ENCODE results near the gene MAPK8. TPM values are rescaled to one million over a fixed set of nuclear protein-coding genes. Genes with fewer than 3 reads are reported as not detected.

Gene MAPK8
- total and polyA plus RNA-seq, 2 of the 4 experiments (the other 2 are of a cell fraction) = 41.5 to 54.7 TPM

DNA sequence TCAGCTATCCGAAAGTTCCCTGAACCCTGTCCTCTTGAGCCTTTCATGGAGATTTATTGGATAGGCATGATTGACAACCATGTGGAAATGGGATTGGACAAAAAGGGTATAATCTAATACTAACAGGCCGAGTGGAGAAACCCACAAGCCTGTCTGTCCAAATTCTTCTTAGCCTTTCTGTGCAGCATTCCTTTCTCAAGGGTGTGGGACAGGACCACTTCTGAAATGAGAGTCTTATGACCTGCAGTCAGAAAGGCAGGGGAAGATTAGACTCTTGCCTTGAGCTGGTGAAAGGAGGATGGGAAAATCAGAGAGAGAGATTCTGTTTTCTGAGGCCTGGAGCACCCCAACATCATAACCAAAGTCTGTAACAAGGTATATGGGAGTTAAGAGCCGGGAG is 85.5 kb downstream of the MAPK8 start:
- Histone ChIP-seq H4K5ac (ENCODE audit: low read depth, low read length) (no peak overlapping the region), H3K27me3 (ENCODE audit: control insufficient read depth, insufficient read depth, low read length) (no peaks in the 10 kb centered on the region), H3K56ac (ENCODE audit: extremely low read depth, insufficient read depth, low read length) (no peak overlapping the region), H3K4ac (ENCODE audit: low read depth, low read length) (peak overlapping the region; percentile 1), H4K8ac (ENCODE audit: low read depth in 2 of 2, low read length in 2 of 2) (no peak overlapping the region), H2BK20ac (ENCODE audit: low read depth, low read length) (peak overlapping the region; percentile 52; the same call in 1 of the 2 replicates), H3K4me3 (ENCODE audit: insufficient read depth, low read depth, low read length) (no peak overlapping the region), H3K14ac (replicated peaks; ENCODE audit: low read depth, low read length) (peak overlapping the region; percentile 46; the same call in 1 of the 2 replicates), H2BK5ac (ENCODE audit: low read depth, low read length, poor library complexity, severe bottlenecking) (no peak overlapping the region), H2AK5ac (ENCODE audit: low read depth, low read length) (peak overlapping the region; percentile 30; the same call in 1 of the 2 replicates), H3K36me3 (ENCODE audit: control insufficient read depth, insufficient read depth, low read length) (no peaks in the 10 kb centered on the region), H3K4me2 (ENCODE audit: low read depth, low read length) (no peak overlapping the region), H3K23ac (ENCODE audit: low read depth, low read length) (no peak overlapping the region), H2BK15ac (ENCODE audit: low read depth, low read length) (peak overlapping the region; percentile 19; the same call in 1 of the 3 replicates), H3K27ac (ENCODE audit: insufficient read depth, low read length) (no peak overlapping the region), H3K9me1 (ENCODE audit: insufficient read depth, low read length) (peaks cover 11% of the 10 kb centered on the region), H3K4me1 (ENCODE audit: control insufficient read depth, insufficient read depth, low read length) (peaks cover 7% of the 10 kb centered on the region), H4K91ac (ENCODE audit: insufficient read depth, low read depth, low read length) (peak overlapping the region; percentile 4; the same call in 1 of the 2 replicates), H4K20me1 (ENCODE audit: insufficient read depth, low read length) (peaks cover 14% of the 10 kb centered on the region; the same call in 1 of the 2 replicates), H3K79me1 (ENCODE audit: low read depth in 1 of 2, low read length in 2 of 2) (peaks cover 13 to 36% of the 10 kb centered on the region in 2 experiments), H2AFZ (replicated peaks; ENCODE audit: low read length, poor library complexity) (no peak overlapping the region), H2BK120ac (ENCODE audit: low read depth, low read length) (peak overlapping the region; percentile 64; the same call in 1 of the 2 replicates), H3K18ac (ENCODE audit: low read depth, low read length) (no peak overlapping the region), H3K9me3 (ENCODE audit: control insufficient read depth, insufficient read depth, low read length) (no peaks in the 10 kb centered on the region), H2AK9ac (replicated peaks; ENCODE audit: low read depth, low read length, poor library complexity) (no peak overlapping the region), H3K9ac (ENCODE audit: low read depth, low read length) (no peak overlapping the region)
- POLR2A ChIA-PET (ENCODE audit: unreplicated experiment) = no interaction called here
- dilution Hi-C loops (cut with HindIII; ENCODE audit: low sequenced_read_pairs, unreplicated experiment) (no loop called here), intact Hi-C loops (cut with micrococcal nuclease) (no loop called here), in situ Hi-C loops (cut with MboI; ENCODE audit: low sequenced_read_pairs) (no loop called here)
- DNase-seq (no peak), ATAC-seq (ENCODE audit: low read depth) (no peak)
- no TSS peak for BruUV-seq (replicated peaks)
- CTCF ChIA-PET = no interaction called here
- TF ChIP-seq BHLHE40 (IDR thresholded peaks at IDR 0.05; ENCODE audit: low read depth, low read length) = no peak
- TF ChIP-seq NFE2L2 (IDR thresholded peaks at IDR 0.05; ENCODE audit: low read depth, low read length) = no peak
- no peak for TF ChIP-seq SMC3 (IDR thresholded peaks at IDR 0.05; ENCODE audit: low read depth, low read length)
- TF ChIP-seq RCOR1 (IDR thresholded peaks at IDR 0.05; ENCODE audit: insufficient replicate concordance, low read length) = no peak
- no peak for TF ChIP-seq CEBPB (IDR thresholded peaks at IDR 0.05; ENCODE audit: low read depth, low read length)
- TF ChIP-seq RAD21 (IDR thresholded peaks at IDR 0.05; ENCODE audit: low read length) = no peak
- TF ChIP-seq FOS (IDR thresholded peaks at IDR 0.05; ENCODE audit: low read depth, low read length) = no peak
- TF ChIP-seq, protein P1, sequence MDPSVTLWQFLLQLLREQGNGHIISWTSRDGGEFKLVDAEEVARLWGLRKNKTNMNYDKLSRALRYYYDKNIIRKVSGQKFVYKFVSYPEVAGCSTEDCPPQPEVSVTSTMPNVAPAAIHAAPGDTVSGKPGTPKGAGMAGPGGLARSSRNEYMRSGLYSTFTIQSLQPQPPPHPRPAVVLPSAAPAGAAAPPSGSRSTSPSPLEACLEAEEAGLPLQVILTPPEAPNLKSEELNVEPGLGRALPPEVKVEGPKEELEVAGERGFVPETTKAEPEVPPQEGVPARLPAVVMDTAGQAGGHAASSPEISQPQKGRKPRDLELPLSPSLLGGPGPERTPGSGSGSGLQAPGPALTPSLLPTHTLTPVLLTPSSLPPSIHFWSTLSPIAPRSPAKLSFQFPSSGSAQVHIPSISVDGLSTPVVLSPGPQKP (IDR thresholded peaks at IDR 0.05; ENCODE audit: borderline replicate concordance, low read depth, low read length) = no peak
- no CpG with 5 or more reads among the region's 3 CpGs for WGBS, 2 experiments (ENCODE audit: extremely low coverage in 2 of 2, insufficient read length in 1 of 2)

Measured in IMR-90 (cell line).